ENCODE results near the gene STX4. TPM values are rescaled to one million over a fixed set of nuclear protein-coding genes. Genes with fewer than 3 reads are reported as not detected.

The STX4 gene
- total RNA-seq, 2 donors from 2014 or later: 40.7 to 51.7 TPM

GRCh38 chr16:31083556-31083955 is 50.2 kb downstream of the STX4 start:
- no peak for TF ChIP-seq POLR2AphosphoS5 (IDR thresholded peaks at IDR 0.05)
- TF ChIP-seq CTCF (IDR thresholded peaks at IDR 0.05): no peak
- TF ChIP-seq POLR2A (IDR thresholded peaks at IDR 0.05): no peak
- 69% methylated on average over 5 of the region's 5 CpGs for WGBS
- H3K36me3 ChIP-seq: peaks cover 0 to 17% of the 10 kb centered on the region in 2 donors
- no peak overlapping the region for H3K27ac ChIP-seq
- H3K9me3 ChIP-seq: no peaks in the 10 kb centered on the region
- no peaks in the 10 kb centered on the region for H3K4me1 ChIP-seq (replicated peaks)
- intact Hi-C loops (cut with DNase I): no loop called here
- no peak for DNase-seq (ENCODE audit: low spot score)
- H3K27me3 ChIP-seq (replicated peaks; ENCODE audit: insufficient read depth): no peaks in the 10 kb centered on the region
- H3K4me3 ChIP-seq: no peak overlapping the region

GRCh38 chr16:31083981-31084380 is 50.6 kb downstream of the STX4 start:
- no peaks in the 10 kb centered on the region for H3K27me3 ChIP-seq (replicated peaks; ENCODE audit: insufficient read depth)
- no peak for TF ChIP-seq POLR2A (IDR thresholded peaks at IDR 0.05)
- no peak for TF ChIP-seq POLR2AphosphoS5 (IDR thresholded peaks at IDR 0.05)
- no peak for TF ChIP-seq CTCF (IDR thresholded peaks at IDR 0.05)
- no peaks in the 10 kb centered on the region for H3K9me3 ChIP-seq
- peaks cover 0 to 14% of the 10 kb centered on the region in 2 donors for H3K36me3 ChIP-seq
- no peak overlapping the region for H3K4me3 ChIP-seq
- intact Hi-C loops (cut with DNase I): no loop called here
- DNase-seq (ENCODE audit: low spot score): no peak
- H3K4me1 ChIP-seq (replicated peaks): no peaks in the 10 kb centered on the region
- H3K27ac ChIP-seq: no peak overlapping the region
- WGBS: 80% methylated on average over 11 of the region's 13 CpGs

GRCh38 chr16:31084584-31085302 is 51.4 kb downstream of the STX4 start:
- no peaks in the 10 kb centered on the region for H3K27me3 ChIP-seq (replicated peaks; ENCODE audit: insufficient read depth)
- intact Hi-C loops (cut with DNase I): no loop called here
- H3K27ac ChIP-seq: no peak overlapping the region
- 82% methylated on average over 11 of the region's 16 CpGs for WGBS
- H3K4me1 ChIP-seq (replicated peaks): no peaks in the 10 kb centered on the region
- no peak for DNase-seq (ENCODE audit: low spot score)
- no peak overlapping the region for H3K4me3 ChIP-seq
- TF ChIP-seq POLR2A (IDR thresholded peaks at IDR 0.05): no peak
- no peak for TF ChIP-seq POLR2AphosphoS5 (IDR thresholded peaks at IDR 0.05)
- TF ChIP-seq CTCF (IDR thresholded peaks at IDR 0.05): no peak
- H3K36me3 ChIP-seq: peaks cover 0 to 14% of the 10 kb centered on the region in 2 donors
- H3K9me3 ChIP-seq: no peaks in the 10 kb centered on the region

- 72% methylated on average over 8 of the region's 8 CpGs for WGBS
- Histone ChIP-seq H3K9me3 (no peaks in the 10 kb centered on the region), H3K27ac (no peak overlapping the region), H3K4me1 (replicated peaks) (no peaks in the 10 kb centered on the region), H3K27me3 (replicated peaks; ENCODE audit: insufficient read depth) (no peaks in the 10 kb centered on the region), H3K4me3 (no peak overlapping the region), H3K36me3 (peaks cover 0 to 13% of the 10 kb centered on the region in 2 donors)
- intact Hi-C loops (cut with DNase I): no loop called here
- TF ChIP-seq POLR2AphosphoS5 (IDR thresholded peaks at IDR 0.05) (no peak), CTCF (IDR thresholded peaks at IDR 0.05) (no peak), POLR2A (IDR thresholded peaks at IDR 0.05) (no peak)
- DNase-seq (ENCODE audit: low spot score): no peak
These were observed 52.1 kb downstream of the STX4 start for GRCh38 chr16:31085411-31085810.

Data from prostate gland (tissue), 2 donors.